HL-60 (cell line): ENCODE results near the gene CENPA.

Experiments
- GABPA ChIP-seq: IDR thresholded peaks from 2 replicates; pipeline ENCODE4 v1.6.1; 2012; ENCODE audit warnings: low read depth
- POLR2AphosphoS5 ChIP-seq: IDR thresholded peaks from 2 replicates; pipeline ENCODE4 v1.6.1; 2012; ENCODE audit warnings: low read depth
- SPI1 ChIP-seq: IDR thresholded peaks from 2 replicates; pipeline ENCODE4 v1.6.1; 2012; ENCODE audit warnings: low read depth, mild to moderate bottlenecking, borderline replicate concordance
- TF ChIP-seq, protein P1 (sequence below): IDR thresholded peaks from one replicate; pipeline ENCODE4 v1.5.1; 2011; ENCODE audit warnings: low read length, control low read depth, inconsistent platforms; ENCODE audit not compliant: insufficient read depth
- TF ChIP-seq, protein P2 (sequence below): IDR thresholded peaks from 2 replicates; pipeline ENCODE4 v1.6.1; 2012; ENCODE audit warnings: low read depth; ENCODE audit not compliant: insufficient replicate concordance

DNA sequence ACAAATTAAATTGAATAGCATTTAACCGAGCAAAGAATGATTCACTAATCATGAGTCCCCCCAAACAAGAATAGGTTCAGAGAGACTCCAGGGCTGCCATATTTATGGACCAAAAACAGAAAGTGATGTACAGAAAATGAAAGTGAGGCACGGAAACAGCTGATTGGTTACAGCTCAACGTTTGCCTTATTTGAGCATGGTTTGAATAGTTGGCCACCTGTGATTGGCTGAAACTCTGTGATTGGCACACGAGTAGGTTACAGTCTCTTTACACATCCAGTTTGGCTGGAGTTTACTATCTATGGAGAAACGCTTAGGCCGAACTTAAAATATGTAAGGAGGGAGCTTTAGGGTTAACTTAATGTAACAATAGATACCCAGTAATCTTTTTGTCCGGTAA is 35.1 kb downstream of the CENPA start:
- TF ChIP-seq, protein P1, sequence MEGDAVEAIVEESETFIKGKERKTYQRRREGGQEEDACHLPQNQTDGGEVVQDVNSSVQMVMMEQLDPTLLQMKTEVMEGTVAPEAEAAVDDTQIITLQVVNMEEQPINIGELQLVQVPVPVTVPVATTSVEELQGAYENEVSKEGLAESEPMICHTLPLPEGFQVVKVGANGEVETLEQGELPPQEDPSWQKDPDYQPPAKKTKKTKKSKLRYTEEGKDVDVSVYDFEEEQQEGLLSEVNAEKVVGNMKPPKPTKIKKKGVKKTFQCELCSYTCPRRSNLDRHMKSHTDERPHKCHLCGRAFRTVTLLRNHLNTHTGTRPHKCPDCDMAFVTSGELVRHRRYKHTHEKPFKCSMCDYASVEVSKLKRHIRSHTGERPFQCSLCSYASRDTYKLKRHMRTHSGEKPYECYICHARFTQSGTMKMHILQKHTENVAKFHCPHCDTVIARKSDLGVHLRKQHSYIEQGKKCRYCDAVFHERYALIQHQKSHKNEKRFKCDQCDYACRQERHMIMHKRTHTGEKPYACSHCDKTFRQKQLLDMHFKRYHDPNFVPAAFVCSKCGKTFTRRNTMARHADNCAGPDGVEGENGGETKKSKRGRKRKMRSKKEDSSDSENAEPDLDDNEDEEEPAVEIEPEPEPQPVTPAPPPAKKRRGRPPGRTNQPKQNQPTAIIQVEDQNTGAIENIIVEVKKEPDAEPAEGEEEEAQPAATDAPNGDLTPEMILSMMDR = no peak
- no peak for TF ChIP-seq POLR2AphosphoS5
- TF ChIP-seq GABPA = no peak
- TF ChIP-seq, protein P2, sequence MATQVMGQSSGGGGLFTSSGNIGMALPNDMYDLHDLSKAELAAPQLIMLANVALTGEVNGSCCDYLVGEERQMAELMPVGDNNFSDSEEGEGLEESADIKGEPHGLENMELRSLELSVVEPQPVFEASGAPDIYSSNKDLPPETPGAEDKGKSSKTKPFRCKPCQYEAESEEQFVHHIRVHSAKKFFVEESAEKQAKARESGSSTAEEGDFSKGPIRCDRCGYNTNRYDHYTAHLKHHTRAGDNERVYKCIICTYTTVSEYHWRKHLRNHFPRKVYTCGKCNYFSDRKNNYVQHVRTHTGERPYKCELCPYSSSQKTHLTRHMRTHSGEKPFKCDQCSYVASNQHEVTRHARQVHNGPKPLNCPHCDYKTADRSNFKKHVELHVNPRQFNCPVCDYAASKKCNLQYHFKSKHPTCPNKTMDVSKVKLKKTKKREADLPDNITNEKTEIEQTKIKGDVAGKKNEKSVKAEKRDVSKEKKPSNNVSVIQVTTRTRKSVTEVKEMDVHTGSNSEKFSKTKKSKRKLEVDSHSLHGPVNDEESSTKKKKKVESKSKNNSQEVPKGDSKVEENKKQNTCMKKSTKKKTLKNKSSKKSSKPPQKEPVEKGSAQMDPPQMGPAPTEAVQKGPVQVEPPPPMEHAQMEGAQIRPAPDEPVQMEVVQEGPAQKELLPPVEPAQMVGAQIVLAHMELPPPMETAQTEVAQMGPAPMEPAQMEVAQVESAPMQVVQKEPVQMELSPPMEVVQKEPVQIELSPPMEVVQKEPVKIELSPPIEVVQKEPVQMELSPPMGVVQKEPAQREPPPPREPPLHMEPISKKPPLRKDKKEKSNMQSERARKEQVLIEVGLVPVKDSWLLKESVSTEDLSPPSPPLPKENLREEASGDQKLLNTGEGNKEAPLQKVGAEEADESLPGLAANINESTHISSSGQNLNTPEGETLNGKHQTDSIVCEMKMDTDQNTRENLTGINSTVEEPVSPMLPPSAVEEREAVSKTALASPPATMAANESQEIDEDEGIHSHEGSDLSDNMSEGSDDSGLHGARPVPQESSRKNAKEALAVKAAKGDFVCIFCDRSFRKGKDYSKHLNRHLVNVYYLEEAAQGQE = no peak
- no peak for TF ChIP-seq SPI1
